ENCODE data around the gene MRPL24.

MRPL24 gene

DNA sequence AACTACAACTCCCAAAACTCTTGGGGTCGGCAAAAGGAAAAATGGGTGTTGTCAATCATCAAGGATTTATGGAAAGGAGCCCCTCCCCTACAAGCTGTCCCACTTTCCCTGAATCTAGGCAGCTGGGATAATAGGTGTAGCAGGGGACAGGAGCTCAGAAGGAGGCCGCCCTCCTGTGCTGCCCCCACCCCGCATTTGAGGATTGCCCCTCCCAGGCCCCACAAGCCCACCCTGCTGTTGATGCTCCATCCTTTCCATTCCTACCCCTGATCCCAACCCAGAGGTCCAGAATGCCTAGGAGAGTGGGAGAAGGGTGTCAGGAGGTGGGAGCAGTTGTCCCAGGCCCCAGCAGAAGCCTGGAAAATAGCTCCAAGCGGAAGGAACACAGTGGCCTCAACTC lies 1.9 kb upstream of the MRPL24 start:
- no peak for DNase-seq

DNA sequence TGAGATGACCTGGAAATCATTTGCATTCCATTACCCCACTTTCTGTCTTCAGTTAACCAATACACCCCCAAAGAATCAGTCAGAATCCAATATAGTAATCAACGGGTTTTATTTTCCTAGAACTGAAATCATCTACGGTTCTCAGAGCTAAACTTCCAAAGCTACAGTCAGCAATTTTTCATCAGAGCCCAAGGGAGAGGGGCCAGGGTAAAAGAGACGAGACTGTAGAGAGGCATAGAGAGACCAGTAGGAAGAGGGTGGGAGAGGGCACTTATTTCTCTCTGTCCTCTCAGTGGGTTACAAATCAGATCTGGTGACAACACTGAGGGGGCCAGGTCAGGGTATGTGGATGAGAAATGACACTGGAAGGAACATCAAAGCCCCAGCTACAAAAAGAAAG lies 1.1 kb upstream of the MRPL24 start:
- no peak for DNase-seq

DNA sequence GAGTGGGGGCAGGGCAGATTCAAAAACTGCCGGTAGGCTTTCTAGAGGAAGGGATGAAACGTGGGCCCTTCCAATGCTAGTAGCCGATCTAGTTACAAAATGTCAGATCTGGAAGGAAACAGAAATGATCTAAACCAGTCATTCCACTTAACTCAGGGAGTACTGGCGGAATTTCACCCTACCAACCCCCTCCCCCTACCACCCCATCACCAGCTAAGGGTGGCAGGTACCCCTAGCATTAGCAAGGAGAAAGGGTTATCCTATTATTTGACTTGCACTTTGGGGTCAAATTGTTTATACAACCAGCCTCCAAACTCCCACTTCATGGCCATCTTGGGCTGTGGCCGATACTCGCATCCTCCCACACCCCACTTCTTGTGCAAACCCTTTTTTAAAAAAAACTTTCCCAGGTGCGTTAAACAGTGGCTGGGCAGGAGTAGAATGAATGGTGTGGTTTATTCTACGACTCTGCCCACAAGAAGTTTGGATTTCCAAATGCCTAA lies 644 bp upstream of the MRPL24 start:
- no peak for DNase-seq

DNA sequence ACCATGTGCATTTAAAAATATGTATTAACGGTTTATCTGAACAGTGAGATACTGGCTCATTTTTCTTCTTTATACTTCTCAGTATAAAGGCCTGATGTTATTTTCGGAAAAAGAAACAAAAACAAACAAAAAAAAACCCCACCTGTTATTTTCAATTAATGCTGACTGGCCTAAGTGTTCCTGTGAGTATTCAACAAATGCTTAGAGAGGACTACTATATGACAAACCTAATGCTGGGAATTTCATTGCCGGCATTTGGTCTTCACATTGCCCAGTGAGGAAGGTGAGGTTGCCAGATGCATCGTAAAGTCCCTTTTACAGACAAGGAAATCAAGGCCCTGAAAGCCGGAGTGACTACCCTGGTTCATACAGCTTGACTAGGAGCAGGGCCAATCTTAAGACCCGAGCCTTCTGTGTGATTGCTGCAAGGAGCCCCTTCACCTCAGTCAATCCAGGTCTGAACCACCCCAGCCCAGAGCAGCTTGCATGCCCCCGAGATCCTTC lies 599 bp downstream of the MRPL24 start:
- DNase-seq = no peak

DNA sequence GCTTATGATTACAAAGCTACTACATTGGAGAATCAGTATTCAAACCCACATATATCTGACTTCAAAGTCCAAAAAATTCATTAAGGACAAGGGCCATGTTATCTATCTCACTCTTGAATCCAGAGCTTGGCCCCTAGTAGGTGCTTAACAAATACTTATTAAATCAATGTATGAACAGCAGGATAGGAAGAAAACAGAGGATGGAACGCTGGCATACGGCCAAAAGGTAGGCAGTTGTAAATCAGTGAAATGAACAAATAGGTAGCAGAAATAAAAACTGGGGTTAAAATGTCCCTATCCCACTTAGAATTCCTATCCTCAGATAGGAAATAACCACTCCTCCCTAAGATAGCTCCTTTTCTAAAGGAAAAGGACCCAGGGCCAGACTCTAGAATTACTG lies 2.0 kb downstream of the MRPL24 start:
- no peak for DNase-seq

DNA sequence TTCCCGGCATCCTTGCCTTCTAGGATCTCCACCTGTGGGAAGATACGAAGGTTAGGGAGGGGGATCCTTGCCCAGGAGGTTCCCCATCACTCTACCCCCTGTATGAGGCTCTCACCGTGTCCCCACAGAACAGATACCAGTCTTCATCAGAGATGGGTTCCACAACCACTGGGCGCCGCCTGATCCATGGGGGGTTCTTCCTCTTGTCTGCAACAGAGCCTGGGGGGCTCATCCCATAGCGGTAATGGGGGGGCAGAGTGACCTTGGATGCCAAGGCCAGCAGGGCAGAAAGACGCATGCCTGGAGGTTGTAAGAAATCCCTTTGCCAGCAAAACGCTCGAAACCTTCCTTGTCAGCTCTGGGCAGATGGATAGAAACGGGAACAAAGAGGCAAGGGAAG lies 2.5 kb downstream of the MRPL24 start:
- no peak for DNase-seq

DNA sequence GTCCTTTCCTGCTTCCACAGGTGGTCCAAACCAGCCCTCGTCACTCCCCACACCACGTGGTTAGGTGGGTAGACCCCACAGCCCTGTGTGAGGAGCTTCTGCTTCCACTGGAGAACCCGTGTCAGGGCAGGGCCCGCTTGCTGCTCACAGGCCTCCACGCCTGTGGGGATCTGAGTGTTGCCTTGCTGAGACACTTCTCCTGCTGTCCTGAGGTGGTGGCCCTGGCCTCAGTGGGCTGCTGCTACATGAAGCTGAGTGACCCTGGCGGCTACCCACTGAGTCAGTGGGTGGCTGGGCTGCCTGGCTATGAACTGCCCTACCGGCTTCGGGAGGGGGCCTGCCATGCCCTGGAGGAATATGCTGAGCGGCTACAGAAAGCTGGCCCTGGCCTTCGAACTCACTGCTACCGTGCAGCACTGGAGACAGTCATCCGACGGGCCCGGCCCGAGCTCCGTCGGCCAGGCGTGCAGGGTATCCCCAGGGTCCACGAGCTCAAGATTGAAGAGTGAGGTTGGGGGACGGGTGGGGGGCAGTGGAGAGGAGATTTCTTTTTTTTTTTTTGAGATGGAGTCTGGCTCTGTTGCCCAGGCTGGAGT lies 6.8 kb downstream of the MRPL24 start:
- DNase-seq = no peak

DNA sequence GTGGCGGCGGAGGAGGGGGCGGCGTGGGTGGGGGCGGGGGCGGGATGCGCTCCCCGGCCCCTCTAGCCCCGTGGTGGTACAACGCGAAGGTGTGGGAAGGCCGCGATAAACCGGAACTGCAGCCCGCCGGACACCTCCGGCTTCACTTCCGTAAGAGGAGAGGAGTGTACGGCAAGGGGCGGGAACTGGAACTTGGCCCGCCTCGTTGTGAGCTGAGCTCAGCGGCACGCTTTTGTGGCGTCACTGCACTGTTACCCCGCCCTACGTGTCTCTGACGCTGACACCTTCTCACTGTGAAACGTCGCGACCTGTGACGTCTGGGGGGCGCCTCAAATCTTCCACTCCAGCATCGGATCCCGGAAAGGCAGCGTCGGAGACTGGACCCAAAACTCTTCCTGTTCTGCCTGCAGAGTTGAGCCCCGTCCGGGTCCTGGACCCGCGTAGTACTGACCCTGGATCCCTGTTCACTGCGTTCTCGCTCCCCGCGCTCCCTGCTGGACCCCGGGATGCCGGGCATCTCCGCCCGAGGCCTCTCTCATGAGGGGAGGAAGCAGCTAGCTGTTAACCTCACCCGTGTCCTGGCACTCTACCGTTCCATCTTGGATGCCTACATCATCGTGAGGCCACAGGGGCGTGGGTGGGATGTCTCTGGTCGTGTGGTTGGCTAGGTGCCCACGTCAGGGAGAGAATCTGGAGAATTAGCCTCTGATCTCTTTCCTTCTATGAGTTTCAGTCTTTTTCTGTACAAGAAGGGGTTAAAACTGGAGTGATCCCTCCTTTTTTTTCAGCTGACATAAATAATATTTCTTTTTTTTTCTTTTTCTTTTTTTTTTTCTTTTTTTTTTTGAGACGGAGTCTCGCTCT lies 12.1 kb downstream of the MRPL24 start, which contains the start of gene ISG20L2:
Gene ISG20L2 (minus strand): TSS at position 168 of the 864 bp plus-strand sequence. CDS start 1,114 bp downstream, outside the sequence.
- DNase-seq = peak; percentile 96

DNA sequence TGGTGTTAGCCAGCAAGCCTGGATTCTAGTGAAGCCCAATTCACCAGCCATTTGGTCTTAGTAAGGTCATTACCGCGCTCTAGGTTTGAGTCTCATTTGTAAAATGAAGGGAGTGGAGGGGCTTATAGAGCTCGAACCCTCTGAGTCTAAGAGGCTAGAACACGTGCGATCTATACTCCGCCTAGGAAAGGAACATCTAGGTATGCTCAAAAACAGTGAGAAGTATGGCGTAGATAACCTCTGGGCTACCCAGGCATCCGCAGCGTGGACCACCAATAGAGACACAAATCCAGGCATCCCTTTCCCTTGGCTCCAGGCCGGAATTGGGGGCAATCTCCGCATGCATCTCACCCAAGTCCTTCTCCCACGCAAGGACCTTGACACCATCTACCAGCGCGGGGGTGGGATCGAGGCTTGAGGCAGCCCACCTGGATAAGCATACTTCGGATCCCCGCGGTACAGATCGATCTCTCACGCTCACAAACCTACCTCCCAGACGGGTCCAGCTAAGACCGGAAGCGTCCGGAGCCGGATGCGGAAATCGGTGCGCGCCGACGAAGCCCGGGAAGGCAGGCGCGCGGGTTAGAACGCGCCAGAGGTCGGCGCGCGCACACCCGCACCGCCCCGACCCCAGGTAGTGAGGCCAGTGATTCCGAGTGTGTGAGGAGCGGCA lies 12.8 kb downstream of the MRPL24 start, which contains the start of gene METTL25B:
Gene METTL25B (plus strand): TSS at position 544 of the 673 bp plus-strand sequence. CDS start 636 bp downstream, outside the sequence.
- peak; percentile 82 for DNase-seq

DNA sequence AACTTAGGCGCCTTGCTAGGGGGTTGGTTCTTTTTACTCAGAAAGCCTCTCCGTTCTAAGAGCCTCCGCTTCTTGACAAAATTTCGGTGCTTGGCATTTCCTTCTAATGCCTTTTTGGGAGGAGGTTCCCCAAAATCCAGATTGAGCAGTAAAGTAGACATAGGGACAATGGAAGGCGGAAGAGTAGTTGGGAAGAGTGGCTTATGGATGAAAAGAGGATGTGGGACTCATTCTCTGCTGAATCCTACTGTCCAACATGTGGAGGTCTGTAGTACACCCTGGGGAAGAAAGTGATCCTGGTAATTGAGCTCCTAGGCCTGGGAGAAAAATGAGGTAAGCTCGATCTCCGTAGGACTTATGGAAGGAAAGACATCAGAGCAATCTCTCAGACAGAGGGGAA lies 13.4 kb downstream of the MRPL24 start:
- no peak for DNase-seq

DNA sequence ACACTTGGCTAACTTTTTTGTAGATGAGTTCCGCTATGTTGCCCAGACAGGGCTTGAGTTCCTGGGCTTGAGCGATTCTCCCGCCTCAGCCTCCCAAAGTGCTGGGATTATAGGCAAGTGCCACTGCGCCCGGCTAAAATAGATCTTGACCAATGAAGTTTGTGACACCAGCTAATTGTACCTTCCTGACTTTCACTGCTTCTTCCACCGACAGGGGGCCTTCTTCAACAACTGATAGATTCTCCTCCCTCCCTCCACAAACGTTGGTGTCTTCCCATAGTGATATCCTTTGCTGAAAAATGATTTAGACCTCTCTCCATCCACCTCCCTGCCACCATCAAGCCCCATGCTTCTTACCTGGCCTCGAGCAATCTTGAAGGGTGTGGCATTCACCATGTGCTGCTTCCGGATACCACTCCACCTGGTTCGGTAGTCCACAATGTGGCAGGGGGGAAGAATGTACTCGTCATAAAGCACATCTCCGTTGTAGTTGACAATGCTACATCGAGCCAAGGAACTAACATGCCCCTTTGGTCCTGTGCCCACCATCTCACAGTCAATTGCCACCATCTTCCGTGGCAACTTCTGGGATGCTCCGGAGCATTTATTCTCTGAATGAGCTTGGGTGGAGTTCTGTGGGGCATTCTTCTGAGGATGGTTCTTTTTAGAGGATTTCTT lies 14.2 kb downstream of the MRPL24 start:
- peak; percentile 43 for DNase-seq

DNA sequence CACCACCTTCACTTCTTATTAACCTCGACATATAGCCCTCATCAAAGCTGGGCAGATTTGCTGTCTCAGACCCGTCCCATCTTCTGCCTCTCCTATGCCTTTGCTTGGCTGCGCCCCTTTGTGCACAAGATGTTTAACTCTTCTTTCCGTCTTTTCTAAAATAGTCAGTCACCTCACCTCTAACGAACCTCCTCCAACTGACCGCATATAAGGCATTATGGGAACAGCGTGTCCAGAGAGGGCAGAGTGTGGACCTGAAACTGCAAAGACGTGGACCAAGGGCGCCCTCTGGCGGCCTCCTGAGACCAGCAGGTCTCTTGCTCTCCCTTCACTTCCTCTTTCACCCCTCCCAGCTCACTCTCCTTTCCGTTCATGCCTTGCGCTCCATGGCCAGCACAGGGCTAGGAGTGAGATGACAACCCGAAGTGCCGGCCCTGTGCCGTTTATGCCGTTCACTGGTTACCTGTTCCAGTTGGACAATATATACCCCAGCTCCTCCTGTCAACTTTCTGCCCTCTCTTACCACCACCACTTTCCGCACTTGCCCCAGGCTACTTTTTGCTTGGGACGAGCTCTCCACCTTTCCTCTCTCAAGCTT lies 15.1 kb downstream of the MRPL24 start:
- peak; percentile 79 for DNase-seq

DNA sequence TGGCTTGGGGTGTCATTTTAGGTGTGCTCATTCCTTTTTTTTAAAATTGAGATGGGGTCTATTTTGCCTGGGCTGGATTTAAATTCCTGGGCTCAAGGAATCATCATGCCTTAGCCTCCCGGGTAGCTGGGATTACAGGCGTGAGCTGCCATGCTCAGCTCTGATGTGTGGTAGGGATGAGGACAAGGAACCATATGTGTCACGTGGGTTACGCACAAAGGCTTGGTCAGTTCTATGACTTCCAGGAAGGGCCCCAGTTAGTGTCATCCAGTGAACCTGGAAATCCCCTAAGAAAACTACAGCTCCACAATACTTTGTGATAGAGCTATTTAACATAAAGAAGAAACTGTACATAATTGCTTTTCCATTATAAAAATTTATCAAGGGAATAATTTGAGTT lies 19.4 kb downstream of the MRPL24 start:
- no peak for DNase-seq

DNA sequence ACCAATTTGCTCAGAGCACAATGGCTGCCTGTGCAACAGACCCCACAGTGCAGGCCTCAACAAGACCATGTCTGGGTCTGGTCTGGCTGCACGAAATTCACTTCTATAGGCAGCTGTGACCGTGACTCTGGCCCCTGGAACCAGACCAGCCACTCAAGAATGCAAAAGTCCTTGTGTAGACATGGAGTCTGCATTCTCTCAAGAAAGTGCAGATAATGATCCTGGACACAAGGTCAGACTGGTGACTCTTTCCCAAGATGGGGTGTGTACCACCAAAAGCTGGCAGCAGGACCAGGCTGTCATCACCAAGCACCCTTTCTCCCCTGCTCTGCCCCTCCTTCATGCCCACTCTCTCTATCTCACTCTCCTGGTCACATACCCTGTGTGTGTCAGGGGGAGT lies 19.8 kb downstream of the MRPL24 start:
- DNase-seq = no peak

DNA sequence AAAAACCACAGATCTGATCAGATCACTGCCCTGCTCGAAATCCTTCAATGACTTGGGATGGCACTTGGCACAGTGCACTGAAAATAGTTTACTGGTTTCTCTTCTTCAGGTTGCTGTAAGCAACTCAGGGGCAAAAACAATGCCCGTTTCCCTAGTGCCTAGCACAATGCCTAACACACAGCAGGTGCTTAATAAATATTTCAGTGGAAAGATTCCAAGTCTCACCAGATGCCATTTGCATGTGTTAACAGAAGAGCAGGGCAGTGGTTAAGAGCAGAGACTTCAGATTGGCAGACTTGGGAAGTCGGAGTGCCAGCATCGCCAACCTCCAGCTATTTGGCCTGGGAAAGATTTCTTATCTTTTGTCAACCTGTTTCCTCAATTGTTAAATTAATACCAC lies 23.5 kb downstream of the MRPL24 start:
- DNase-seq = peak; percentile 56

DNA sequence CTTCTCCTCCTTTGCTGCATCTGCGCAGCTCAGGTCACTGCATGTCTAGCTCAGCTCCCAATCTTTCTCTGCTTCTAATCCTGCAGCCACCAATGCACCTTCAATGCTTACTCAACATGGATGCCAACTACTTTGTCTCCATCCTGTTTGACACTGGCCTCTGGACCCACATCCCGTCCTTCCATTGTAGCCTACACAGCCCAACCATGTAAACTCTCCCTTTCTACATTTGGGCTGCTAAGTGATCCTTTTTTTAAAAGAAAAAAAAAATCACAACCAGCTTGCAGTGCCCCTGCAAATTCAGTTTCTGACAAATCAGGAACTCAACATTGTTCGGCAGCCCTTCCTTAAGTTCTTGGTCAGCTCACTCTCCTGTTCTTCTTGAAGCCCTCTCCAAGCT lies 26.1 kb downstream of the MRPL24 start:
- no peak for DNase-seq

DNA sequence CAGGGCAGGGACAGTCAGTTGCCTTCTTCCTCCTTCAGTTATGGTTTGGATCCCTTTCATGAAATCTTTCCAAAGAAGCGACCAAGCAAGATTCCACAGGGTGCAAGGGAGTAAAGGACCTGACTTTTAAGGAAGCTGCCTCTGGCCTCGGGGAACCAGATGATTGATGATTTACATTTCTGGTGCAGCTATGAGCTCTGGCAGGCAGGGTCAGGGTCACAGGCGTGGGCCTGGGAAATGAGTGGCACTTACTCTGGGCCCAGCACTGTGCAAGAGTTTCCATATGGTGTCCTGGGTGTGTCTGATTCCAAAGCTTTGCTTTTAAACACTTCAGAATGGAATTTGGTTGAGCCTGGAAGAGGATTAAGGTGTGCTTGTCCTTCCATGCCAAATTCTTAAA lies 28.3 kb downstream of the MRPL24 start:
- DNase-seq = no peak

DNA sequence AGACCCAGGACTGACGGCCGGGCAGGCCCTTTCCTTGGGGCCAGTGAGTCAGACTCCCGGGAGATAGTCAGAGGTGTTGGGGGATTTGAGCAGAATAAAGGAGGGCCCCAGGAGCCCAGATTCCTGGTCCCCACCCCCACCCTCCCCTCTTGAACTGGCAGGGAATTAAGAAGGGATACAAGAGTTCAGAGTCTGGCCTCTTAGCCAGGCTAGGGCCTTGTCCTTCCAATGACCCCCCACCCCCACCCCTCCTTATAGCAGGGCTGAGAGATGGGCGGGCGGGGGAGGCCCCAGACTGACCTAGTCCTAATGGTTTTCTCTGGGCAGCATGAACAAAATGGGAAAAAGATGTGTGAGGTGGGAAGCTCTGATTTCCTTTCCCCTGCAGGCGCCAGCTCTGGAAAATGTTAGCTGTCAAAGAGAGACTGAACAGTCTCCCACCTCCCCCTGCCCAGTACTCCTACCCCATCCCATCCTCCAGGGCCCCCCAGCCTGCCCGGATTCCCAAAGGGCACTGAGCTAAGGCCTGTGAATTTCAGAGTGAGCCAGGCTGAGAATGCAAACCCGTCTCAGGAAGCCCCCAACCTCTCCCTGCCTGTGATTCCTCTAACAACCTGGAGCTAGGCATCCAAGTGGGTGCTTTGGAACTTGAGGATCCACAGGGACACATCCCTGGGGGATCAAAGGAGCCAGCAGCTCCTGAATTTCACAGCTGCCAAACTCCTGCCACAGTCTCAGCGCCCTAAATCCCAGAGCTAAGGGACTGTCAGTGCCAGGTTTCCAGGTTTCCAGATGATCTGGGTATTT lies 29.7 kb downstream of the MRPL24 start:
- DNase-seq = no peak

DNA sequence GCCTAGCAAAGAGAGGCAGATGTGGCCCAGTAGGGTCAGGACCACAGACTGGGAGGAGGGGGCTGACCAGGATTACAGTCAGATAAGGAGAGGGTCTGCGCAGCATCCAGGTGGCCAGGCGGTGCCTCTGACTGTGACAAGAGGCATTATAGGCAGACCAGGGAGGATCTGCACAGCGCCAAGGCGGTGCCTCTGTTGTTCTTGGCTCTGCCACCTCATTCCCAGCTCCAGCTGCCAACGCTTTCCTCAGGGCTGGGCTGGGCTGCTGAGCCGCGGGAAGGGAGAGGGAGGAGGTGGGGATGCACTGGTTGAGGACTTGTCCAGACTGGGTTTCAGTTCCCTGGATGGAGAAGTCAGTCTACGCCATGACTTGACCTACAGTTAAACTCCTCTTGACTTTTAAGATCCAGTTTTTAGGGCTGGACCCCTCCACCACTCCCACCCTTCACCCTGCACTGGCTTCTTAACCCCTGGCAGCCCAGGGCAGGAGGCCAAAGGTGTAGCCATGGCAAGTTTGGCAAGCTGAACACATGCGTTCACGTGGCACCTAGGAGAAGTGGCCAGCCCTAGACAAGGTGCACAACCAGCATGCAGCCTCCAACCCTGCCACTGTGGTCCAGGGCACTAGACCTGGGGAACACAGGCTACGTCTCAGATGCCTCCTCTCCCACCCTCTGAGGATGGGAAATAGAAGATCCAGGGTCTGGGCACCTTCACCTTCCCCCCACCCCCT lies 31.0 kb downstream of the MRPL24 start:
- DNase-seq = peak; percentile 60

DNA sequence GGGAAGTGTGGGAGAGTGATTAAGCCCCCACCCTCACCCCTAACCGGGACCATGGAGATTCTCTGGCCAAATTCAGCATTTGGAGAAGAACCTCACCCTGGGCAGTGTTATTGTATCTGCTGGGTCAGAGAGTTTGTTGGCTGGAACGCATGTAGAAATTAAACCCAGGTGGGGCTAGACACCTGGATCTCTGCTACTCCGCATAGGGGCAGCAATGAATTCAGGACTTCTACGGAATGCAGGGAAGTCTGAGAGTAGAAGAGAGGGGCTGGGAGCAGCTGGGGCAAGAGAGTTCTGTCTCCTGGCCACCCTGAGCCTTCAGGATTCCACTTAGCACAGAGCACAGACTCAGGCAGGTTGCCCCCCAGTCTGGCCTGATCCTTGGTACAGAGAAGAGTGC lies 31.9 kb downstream of the MRPL24 start:
- DNase-seq = no peak

DNA sequence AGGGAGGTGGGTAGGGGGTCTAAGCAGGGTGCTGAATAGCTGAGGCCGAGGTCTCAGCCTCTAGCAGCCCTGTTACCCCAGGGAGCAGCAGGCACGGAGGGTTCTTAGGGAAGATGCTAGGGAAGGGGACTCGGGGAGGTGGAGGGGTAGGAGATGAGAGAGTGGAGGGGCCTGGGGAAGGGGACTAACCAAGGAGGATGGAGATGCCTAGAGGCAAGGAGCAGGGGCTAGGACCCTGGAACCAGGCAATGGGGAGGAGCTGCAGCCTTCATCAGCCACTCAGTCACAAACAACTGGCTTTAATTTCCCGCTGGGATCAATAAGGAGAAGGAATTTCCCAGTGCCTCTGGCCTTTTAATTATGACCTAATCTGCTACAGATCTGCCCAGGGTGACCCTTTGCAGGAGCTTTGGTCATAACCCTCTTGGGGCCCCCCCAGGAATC lies 32.6 kb downstream of the MRPL24 start:
- no peak for DNase-seq

All from COR-L47 (cell line).